HG02798 (cell line): ENCODE results near the gene LRRC8E.
"Not testable (repeated sequence)": the region's sequence is repeated elsewhere in the genome, so short reads cannot be mapped to it uniquely, and the experiment has no call there.

Experiments
- ATAC-seq: cut with Tn5 transposase; IDR thresholded peaks from one replicate; pipeline ENCODE4 v1.9.1; 2021; ENCODE audit warnings: mild to moderate bottlenecking; ENCODE audit not compliant: unreplicated experiment, poor library complexity

The LRRC8E gene

GRCh38 chr19:7916103-7916954, 28.0 kb downstream of the LRRC8E start:
- ATAC-seq: no peak

- no peak for ATAC-seq
Measured at GRCh38 chr19:7916955-7917266, 28.6 kb downstream of the LRRC8E start.

DNA sequence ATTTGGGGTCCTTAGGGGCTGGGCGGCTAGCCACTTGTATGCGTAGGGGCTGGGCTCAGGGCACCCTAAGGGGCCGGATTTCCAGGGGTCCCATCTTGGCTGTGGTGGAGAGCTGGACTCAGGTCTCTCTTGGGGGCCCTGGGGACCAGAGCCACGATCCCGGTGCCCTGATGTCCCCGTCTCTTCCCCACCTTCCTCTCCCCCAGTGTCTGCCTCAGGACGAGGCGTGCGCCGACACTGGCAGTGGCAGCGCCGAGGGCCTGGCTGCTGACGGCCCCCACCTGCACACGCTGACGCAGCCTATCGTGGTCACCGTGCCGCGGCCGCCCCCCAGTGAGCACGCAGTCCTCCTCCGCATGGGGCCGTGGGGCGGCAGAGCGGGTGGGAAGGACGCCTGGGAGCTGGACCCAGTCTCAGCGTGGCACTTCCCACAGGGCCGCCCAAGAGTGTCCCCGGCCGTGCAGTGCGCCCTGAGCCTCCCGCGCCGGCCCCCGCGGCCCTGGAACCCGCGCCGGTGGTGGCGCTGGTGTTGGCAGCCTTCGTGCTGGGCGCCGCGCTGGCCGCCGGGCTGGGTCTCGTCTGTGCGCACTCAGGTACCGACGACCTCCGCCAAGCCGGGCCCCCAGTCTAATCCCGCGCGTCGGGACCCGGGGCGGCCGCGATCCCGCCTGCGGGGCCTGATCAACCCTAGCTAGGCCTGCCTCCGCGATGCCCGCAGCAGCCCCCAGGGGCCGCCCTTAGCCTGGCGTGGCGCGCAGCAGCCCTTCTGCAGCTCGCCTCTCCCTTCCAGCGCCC, 29.2 kb downstream of the LRRC8E start:
- ATAC-seq: no peak

DNA sequence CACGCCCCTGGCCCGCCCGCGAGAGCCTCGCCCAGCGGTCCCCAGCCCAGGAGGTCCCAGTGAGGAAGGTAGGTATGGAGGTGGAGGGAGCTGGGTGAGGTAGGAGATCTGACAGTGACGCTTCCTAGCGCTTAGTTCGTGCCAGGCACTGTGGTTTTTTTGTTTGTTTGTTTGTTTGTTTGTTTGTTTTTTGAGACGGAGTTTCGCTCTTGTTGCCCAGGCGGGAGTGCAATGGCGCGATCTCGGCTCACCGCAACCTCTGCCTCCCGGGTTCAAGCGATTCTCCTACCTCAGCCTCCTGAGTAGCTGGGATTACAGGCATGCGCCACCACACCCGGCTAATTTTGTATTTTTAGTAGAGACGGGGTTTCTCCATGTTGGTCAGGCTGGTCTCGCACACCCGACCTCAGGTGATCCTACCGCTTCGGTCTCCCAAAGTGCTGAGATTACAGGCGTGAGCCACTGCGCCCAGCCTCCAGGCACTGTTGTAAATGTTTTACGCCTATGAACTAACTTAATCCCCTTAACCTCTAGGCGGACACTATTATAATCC, 29.8 kb downstream of the LRRC8E start:
- not testable (repeated sequence) for ATAC-seq

- no peak for ATAC-seq
Measured at GRCh38 chr19:7918615-7919421, 30.5 kb downstream of the LRRC8E start.

GRCh38 chr19:7919610-7920518, 31.6 kb downstream of the LRRC8E start, which contains the start of gene SNAPC2:
Gene SNAPC2 (plus strand): TSS chr19:7920338. CDS start chr19:7920367, 29 bp downstream.
- ATAC-seq: peak; percentile 70

DNA sequence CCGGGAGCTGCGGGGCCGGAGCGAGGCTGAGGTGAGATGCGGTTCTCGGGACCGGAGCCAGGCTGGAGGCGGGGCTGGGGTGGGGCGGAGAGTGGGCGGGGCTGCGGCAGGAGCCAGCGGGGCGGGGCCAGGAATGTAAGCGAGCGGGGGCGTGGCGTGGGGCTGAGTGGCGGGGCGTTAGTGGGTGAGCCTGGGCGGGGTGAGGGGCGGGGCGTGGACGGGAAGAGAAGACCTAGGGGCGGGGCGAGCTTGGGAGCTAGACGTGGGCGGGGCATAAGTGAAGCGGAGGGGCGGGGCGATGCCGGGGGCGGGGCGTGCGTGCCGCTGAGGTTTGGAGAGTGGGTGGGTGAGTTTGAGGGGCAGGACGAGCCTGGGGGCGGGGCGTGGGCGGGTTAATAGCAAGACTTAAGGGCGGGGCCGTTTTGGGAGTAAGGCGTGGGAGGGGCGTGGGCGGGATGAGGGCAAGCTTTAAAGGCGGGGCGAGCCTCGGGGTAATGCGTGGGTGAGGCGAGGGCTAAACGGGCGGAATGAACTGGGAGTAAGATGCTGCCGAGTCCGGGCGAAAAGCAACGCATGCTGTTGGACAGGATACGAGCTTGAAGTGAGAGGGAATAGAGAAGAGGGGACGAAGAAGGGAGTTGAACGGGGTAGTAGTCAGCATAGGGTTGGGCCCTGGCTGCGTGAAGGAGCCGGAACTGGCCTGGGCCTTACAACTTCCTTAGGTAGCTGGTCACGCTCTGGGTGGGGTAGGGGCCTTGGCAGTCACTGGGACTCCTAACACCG, 32.4 kb downstream of the LRRC8E start:
- ATAC-seq: peak; percentile 59

- ATAC-seq: no peak
Measured at GRCh38 chr19:7921302-7921966, 33.1 kb downstream of the LRRC8E start.

GRCh38 chr19:7921967-7922835, 33.9 kb downstream of the LRRC8E start:
- ATAC-seq: no peak

- ATAC-seq: no peak
Measured at GRCh38 chr19:7922836-7923195, 34.5 kb downstream of the LRRC8E start.

DNA sequence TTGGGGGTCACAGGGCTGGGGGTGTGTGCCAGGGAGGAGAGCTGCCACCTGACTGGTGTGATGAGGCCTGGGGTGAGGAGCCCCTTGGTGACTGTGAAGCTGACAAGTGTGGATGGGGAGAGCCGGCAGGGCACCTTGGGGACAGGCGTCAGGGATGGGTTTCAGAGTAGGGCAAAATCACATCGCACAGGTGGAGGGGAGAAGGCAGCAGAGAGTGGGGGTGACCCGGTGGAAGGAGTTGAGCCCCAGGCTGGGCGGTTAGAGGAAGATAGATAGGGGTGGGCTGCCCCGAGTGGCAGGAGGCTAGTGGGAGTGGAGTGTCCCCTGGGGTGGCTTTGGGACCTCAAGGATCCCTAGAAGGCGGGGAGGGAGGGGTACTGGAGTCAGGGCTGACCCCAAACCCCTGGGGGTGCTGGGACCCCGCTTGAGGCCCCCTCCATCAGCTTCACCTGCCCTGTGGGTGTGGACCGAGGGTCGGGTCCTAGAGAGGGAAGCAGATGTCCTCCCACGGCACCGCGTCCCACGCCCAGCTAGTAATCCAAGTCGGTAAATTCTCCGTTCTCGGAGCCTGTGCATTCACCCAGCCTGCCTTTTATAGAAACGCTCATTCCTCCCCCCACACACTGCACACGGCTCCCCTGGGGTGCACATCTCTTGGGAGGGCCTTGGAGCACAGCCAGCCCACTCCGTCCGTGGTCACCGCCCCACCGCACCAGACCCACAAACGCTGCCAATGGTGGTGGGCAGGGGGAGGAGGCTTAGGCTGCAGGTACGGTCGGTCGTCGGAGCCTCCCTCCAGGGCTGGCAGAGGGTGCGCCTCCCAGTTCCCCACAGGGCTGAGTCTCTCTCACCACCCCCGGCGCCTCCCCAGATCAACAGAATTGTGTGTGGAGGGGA, 35.2 kb downstream of the LRRC8E start:
- ATAC-seq: no peak

DNA sequence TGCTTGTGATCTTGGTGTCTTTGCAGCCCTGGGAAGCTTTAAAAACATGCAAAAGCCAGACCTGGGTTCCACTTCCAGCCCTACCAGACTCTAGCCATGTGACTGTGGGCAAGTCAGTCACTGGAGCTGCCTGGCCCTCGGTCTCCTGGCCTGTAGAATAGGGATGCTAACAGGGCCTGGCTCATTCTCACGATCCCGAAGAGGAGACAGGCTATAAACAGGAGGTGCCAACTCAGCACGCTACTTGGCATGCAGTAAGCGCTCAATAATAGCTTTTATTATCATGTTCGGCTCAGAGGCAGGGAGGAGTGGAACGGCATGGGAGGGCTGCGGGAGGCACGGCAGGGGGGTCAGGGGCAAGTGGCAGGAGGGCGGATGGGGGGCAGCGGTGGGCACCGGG, 35.9 kb downstream of the LRRC8E start:
- ATAC-seq: no peak

DNA sequence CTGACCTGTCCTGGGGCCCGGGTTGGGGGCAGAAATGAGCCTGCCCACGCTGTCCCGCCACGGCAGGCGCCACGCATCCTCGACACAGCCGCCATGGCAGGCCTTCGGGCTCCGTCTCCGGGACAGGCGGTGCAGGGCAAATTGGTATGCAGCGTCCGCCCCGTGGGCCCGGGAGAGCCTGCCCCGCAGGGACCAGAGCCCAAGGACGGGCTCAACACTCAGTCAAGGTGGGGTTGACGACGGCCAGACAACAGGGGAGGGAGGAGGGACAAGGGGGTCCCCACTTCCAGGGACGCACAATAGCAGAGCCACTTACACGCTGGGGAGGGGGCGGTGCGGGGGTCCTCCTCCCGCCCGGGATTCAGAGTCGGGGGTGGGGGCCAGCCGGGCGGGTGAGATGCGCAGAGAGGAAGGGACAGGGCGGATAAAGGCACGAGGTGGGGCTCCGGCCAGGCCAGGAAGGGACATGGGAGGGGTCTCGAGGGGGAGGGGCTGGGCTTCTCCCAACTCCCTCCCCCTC, 36.4 kb downstream of the LRRC8E start:
- ATAC-seq: no peak

GRCh38 chr19:7925171-7925851, 37.0 kb downstream of the LRRC8E start:
- ATAC-seq: peak; percentile 19

DNA sequence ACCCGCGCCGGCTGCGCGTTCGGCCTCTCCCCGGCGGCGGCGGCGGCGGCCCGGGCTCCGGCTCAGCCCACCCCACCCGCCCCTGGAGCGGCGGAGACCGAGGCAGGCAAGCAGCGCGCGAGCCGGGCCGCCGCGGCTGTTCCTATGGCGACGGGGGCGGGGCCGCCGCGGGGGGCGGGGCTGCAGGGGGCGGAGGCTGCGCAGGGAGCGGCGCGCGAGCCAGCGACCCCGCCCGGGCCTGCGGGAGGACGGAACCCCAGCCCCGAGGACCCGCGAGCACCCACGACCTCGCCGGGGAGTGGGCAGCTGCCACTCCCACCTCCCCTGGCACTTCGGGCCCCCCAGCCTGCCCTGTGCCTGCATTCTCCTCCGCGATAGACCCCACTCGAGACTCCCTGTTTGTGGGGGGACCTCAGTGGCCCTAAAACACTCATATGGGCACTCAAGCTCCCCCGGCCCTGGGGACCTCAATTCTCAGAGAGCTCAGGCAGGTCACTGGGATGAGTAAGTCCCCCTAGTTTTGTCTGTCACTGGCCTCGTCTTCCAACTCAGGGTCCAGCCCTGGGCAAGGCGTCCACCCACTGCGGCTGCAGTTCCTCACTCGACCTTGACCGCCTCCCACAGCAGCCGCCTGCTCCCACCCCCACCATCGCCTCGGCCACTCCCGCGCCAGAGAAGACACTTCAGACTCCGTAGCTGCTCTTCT, 37.9 kb downstream of the LRRC8E start, which contains the start of gene CTXN1:
Gene CTXN1 (minus strand): TSS at position 115 of the 706 bp plus-strand sequence. CDS start 597 bp downstream, outside the sequence.
- peak; percentile 43 for ATAC-seq
